Muscle of leg (tissue), 11 donors: ENCODE measurements around the gene PPP2R2C. TPM values are rescaled to one million over a fixed set of nuclear protein-coding genes. Genes with fewer than 3 reads are reported as not detected.

Experiments
- DNase-seq: peaks from one replicate; pipeline ENCODE4 v3.0.0; 2013
- H3K27ac ChIP-seq: one replicate; pipeline ENCODE4 v1.5.1; 2013; ENCODE audit warnings: mild to moderate bottlenecking, low read length, control low read depth
- H3K27me3 ChIP-seq: one replicate; pipeline ENCODE4 v1.6.1; 2013; ENCODE audit warnings: low read length; ENCODE audit not compliant: control insufficient read depth, insufficient read depth
- H3K36me3 ChIP-seq: one replicate; pipeline ENCODE4 v1.6.1; 2013; ENCODE audit warnings: low read length; ENCODE audit not compliant: control insufficient read depth, insufficient read depth
- H3K4me1 ChIP-seq: one replicate; pipeline ENCODE4 v1.6.1; 2013; ENCODE audit warnings: low read length; ENCODE audit not compliant: control insufficient read depth, insufficient read depth
- H3K4me3 ChIP-seq: one replicate; pipeline ENCODE4 v1.5.1; 2013; ENCODE audit warnings: low read length, control low read depth
- H3K9me3 ChIP-seq: replicated peaks from 2 replicates; pipeline ENCODE4 v1.6.1; 2013; ENCODE audit warnings: low read depth, low read length; ENCODE audit not compliant: control insufficient read depth
- WGBS: methylation state at CpG from one replicate; pipeline ENCODE4 v1.1.5; 2013; ENCODE audit warnings: missing lambda C conversion rate; ENCODE audit not compliant: insufficient coverage; 5-methylcytosine and 5-hydroxymethylcytosine counted together
- polyA plus RNA-seq, 8 donors: library from polyadenylated mRNA; unstranded; fragments of 120-200 nt; gene quantifications; one replicate each; pipeline versions ENCODE4 v1.2.1 to v1.2.3, GENCODE V29; 2013; ENCODE audit warnings: inconsistent platforms in 1 of 8, low replicate concordance in 1 of 8; ENCODE audit not compliant: insufficient read length in 8 of 8, insufficient read depth in 1 of 8
- total RNA-seq: library from RNA; stranded (reverse); fragments of 120-200 nt; gene quantifications from one replicate; pipeline ENCODE4 v1.2.4, GENCODE V29; 2013

The PPP2R2C gene
- total and polyA plus RNA-seq, 9 donors, result 0.09 to 3.4 (median 0.17) TPM

DNA sequence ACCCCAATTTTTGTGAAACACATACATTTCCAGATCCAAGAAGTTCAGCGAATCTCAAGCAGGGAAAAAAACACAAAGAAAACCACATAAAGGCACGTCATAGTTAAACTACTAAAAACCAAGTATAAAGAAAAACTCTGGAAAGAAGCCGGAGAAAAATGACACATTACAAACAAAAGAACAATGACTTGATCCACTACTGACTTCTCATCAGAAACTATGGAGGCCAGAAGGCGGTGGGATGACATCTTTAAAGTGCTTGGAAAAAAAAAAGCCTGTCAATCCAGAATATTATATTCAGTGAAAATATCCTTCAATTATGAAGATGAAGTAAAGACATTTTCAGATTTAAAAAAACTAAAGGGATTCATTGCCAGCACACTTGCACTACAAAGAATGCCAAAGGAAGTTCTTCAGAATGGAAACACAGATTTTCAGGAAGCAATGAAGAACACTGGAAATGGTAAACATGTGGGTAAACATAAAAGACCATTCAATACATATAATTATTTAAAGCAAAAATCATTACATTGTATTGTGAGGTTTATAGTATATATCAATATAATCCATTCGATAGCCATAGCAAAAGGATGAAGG, 32.6 kb upstream of the PPP2R2C start:
- Histone ChIP-seq H3K9me3 (peaks cover 21% of the 10 kb centered on the region), H3K36me3 (no peaks in the 10 kb centered on the region), H3K27me3 (peaks cover 2% of the 10 kb centered on the region), H3K27ac (no peak overlapping the region), H3K4me3 (no peak overlapping the region), H3K4me1 (no peaks in the 10 kb centered on the region)
- no peak for DNase-seq
- no CpG with 5 or more reads among the region's 5 CpGs for WGBS

DNA sequence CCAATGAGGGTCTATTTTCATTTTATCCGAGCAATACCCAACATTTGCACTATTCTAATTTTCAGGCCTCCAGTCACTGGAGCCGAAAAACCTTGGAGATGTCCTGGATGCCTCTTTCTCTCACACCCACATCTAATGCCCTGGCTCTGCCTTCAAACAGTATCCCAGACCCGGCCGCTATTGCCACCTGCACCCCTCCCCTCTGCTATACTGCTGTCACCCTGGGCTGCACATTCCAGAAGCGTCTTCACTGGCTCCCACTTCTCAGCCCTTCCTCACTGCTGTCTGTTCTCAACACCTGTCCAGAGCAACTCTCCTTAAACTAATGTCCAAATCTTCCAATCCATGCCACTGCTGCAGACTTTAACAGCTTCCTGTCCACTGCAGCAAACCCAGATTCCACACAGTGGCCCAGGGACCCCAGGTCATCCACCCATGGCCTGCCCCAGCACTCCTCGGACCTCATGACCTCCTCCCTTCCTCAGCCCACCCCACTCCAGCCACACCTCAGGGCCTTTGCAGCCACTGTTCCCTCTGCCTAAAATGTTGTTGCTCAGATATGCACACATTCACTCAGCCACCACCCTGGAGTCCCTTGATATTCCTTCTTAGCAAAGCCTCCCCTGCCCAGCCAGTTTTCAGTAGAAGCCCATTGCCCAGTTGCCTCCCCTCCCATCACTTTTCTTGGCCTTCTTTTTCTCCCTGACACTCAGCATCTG, 30.5 kb upstream of the PPP2R2C start:
- no peaks in the 10 kb centered on the region for H3K36me3 ChIP-seq
- peaks cover 2% of the 10 kb centered on the region for H3K27me3 ChIP-seq
- no peak overlapping the region for H3K4me3 ChIP-seq
- H3K27ac ChIP-seq, result no peak overlapping the region
- H3K4me1 ChIP-seq, result no peaks in the 10 kb centered on the region
- 64% methylated on average over 6 of the region's 6 CpGs for WGBS
- peaks cover 17% of the 10 kb centered on the region for H3K9me3 ChIP-seq
- DNase-seq, result no peak

DNA sequence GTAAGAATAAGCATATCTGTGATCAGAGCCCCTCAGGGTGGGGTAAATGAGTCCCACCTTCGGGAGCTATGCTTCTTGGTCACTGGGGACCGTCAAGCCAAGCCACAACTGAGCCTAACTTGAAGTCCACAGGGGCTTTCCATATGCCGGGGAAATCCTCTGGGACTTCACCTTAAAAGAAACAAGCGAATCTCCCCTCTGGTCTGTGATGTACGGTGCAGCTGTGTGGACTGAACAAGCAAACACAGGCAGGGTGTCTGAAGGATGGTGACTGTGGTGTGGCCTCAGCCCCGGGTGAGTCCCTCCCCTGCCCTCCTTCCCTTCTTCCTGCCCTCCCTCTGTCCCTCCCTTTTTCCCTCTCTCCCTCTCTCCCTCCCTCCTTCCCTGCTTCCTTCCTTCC, 29.7 kb upstream of the PPP2R2C start:
- peaks cover 14% of the 10 kb centered on the region for H3K9me3 ChIP-seq
- DNase-seq, result no peak
- H3K36me3 ChIP-seq, result no peaks in the 10 kb centered on the region
- no peak overlapping the region for H3K27ac ChIP-seq
- no peaks in the 10 kb centered on the region for H3K4me1 ChIP-seq
- WGBS, result 75% methylated on average over 5 of the region's 6 CpGs
- no peak overlapping the region for H3K4me3 ChIP-seq
- H3K27me3 ChIP-seq, result peaks cover 2% of the 10 kb centered on the region

DNA sequence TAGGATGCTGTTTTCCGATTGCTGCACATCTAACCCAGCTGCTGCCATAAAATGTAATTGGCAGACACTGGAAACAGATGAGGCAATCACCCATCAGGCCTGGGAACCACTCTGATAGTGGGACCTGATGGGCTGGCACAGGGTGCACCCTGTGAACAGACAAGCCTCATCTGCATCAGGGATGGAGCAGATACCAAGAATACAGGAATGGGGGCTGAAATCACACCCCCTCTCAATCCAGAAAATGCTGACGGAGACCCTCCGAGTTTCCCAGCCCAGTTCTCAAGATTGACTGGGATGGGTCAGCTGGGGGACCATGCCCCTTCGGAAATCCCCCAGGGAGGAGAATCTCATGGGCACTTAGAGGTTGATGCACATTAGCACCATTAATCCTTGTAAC, 28.8 kb upstream of the PPP2R2C start:
- no peak for DNase-seq
- H3K36me3 ChIP-seq, result no peaks in the 10 kb centered on the region
- no peaks in the 10 kb centered on the region for H3K4me1 ChIP-seq
- WGBS, result 71% methylated on average over 2 of the region's 4 CpGs
- no peak overlapping the region for H3K27ac ChIP-seq
- H3K27me3 ChIP-seq, result peaks cover 2% of the 10 kb centered on the region
- H3K4me3 ChIP-seq, result no peak overlapping the region
- peaks cover 7% of the 10 kb centered on the region for H3K9me3 ChIP-seq

DNA sequence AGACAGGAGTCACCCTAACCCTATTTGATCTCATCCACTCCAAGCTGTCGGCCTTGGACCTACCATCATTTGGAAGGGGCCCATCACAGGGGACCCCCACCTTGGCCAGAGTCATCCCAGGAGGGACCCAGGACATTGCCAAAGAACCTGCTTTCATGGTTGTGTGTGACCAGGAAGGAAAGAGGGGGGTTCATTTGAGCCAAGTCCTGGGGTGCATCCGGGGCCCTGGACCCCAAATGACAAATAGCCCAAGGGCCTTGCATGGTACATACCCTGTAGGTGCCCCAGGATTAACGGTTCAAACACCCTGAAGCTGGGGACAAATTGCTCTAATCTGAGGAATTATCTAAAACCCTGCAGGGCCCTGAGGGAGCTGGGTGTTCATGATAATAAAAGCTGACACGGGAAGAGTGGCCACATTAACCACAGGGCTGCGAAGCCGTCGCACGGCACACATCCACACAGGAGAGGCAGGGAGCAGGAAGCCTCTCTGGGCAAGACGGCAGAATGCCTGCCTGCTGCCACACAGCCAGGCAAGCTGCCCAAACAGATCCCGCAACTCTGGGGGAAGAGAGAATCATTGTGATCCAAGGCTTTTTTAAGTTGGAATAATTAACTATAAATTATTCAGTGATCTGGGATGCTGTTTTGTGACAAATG, 28.2 kb upstream of the PPP2R2C start:
- 63% methylated on average over 5 of the region's 10 CpGs for WGBS
- no peaks in the 10 kb centered on the region for H3K36me3 ChIP-seq
- peaks cover 2% of the 10 kb centered on the region for H3K27me3 ChIP-seq
- no peak overlapping the region for H3K27ac ChIP-seq
- no peaks in the 10 kb centered on the region for H3K4me1 ChIP-seq
- H3K9me3 ChIP-seq, result peaks cover 7% of the 10 kb centered on the region
- H3K4me3 ChIP-seq, result no peak overlapping the region
- DNase-seq, result no peak

DNA sequence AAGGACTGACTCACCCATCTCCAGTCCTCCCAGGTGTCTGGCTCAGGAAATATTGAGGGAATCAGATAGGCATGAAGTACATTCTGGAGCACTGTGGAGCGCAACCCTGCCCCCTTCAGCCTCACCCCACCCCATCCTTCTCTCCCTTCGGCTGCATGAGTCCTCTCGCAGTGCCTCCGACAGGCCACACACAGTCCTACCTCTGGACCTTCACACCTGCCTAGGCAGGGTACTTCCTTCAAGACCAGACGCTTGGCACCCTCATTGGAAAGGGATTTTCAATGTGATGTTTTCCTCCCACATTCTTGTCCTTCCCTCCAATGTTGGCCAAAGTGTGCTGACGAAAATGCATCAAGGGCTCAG, 26.8 kb upstream of the PPP2R2C start:
- Histone ChIP-seq H3K36me3 (no peaks in the 10 kb centered on the region), H3K9me3 (no peaks in the 10 kb centered on the region), H3K27ac (no peak overlapping the region), H3K27me3 (peaks cover 4% of the 10 kb centered on the region), H3K4me1 (no peaks in the 10 kb centered on the region), H3K4me3 (no peak overlapping the region)
- no peak for DNase-seq
- 80% methylated on average over 1 of the region's 6 CpGs for whole genome bisulfite sequencing

DNA sequence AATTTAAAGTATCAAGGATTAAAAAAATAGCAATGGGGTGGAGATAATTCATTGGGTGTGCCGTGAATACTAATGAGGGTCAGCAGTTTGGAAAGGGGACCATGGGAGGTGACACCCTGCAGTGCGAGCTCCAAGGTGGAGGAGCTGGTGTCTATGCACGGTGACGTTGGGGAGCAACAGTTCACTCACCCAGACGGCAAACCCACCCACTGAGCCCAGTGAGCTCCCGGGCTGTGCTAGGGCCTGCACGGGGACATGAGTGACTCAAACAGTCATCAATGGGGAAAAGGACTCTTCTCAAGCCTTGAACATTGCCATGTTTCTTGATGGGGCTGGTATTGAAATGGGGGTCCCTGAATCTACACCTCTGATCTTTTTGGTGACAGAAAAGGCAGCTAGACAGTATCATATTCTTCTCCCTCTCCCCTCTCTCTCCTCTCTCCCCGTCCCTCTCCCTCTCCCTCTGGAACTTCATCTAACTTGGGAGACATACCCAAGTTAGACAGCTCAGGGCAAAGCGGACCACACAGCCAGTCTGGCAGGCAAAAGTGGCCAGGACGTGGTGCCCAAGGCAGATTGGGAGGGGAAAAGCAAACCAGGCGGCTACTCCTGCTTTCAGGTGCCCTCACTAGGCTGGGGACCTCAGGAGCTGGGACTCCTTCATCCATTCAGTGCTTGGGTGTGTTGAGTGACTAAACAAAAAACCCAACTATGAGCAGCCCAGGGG, 26.3 kb upstream of the PPP2R2C start:
- no peak for DNase-seq
- H3K9me3 ChIP-seq, result no peaks in the 10 kb centered on the region
- peaks cover 5% of the 10 kb centered on the region for H3K27me3 ChIP-seq
- H3K4me3 ChIP-seq, result no peak overlapping the region
- H3K4me1 ChIP-seq, result no peaks in the 10 kb centered on the region
- WGBS, result 60% methylated on average over 5 of the region's 11 CpGs
- H3K36me3 ChIP-seq, result no peaks in the 10 kb centered on the region
- no peak overlapping the region for H3K27ac ChIP-seq

DNA sequence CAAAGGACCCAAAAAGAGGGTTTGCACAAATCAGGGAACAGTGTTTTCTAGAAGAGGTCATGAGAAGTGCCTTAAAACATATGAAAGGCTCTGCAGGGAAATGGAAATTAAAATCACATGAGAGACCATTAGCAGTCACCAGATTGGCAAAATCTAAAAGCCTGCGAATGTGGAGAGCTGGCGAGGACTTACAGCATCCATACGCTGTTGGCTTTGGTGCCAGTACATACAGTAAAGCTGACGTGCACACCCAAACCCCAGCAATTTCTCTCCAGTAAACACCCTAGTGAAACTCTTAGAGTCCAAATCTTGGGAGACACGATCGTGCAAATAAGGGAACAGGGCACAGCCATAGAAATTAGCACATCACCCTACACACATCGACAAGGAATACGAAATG, 25.4 kb upstream of the PPP2R2C start:
- peaks cover 13% of the 10 kb centered on the region for H3K27me3 ChIP-seq

DNA sequence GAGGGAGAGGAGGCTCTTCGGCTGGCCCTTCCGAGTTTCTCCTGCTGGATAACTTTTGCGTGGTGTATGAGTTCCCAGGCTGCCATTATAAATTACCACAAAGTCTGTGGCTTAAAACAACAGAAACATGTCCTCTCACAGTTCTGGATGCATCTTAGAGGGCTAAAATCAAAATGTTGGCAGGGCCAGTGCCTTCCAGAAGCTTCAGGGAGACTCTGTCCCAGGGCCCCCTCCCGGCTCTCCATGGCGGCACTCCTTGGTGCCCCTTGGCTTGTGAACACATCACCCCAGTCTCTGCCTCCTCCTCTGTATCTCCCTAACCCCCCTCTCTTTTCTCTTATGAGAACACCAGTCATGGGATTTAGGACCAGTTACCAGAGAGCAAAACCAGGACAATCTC, 23.3 kb upstream of the PPP2R2C start:
- 94% methylated on average over 5 of the region's 5 CpGs for WGBS
- H3K27me3 ChIP-seq, result peaks cover 12% of the 10 kb centered on the region
- H3K36me3 ChIP-seq, result no peaks in the 10 kb centered on the region
- H3K4me1 ChIP-seq, result no peaks in the 10 kb centered on the region
- no peak overlapping the region for H3K27ac ChIP-seq
- no peaks in the 10 kb centered on the region for H3K9me3 ChIP-seq
- no peak overlapping the region for H3K4me3 ChIP-seq
- DNase-seq, result no peak

More for the DNA sequence above, 25.4 kb upstream of the PPP2R2C start:
- WGBS, result 84% methylated on average over 6 of the region's 8 CpGs
- H3K27ac ChIP-seq, result no peak overlapping the region
- H3K4me1 ChIP-seq, result no peaks in the 10 kb centered on the region
- no peaks in the 10 kb centered on the region for H3K9me3 ChIP-seq
- H3K36me3 ChIP-seq, result no peaks in the 10 kb centered on the region
- DNase-seq, result no peak
- H3K4me3 ChIP-seq, result no peak overlapping the region

DNA sequence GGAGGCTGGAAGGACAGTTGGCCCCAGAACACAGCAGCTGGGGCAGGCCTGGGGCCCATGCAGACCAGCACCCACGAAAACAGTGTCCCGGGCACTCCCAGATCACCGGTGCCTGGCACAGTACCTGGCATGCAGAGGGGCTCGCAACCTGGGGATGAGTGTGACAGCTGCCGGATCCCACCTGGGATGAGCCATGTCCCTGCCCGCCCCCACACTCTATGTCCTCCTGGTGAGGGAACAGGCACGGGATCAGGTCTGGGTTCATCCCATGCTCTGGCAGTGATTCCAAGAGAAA, 22.8 kb upstream of the PPP2R2C start:
- WGBS, result 92% methylated on average over 6 of the region's 7 CpGs
- no peak for DNase-seq
- Histone ChIP-seq H3K27ac (no peak overlapping the region), H3K4me1 (no peaks in the 10 kb centered on the region), H3K36me3 (no peaks in the 10 kb centered on the region), H3K27me3 (peaks cover 11% of the 10 kb centered on the region), H3K4me3 (no peak overlapping the region), H3K9me3 (no peaks in the 10 kb centered on the region)
